ENCODE results near the gene FHAD1.
"Not testable (repeated sequence)": the region's sequence is repeated elsewhere in the genome, so short reads cannot be mapped to it uniquely, and the experiment has no call there.

The FHAD1 gene

DNA sequence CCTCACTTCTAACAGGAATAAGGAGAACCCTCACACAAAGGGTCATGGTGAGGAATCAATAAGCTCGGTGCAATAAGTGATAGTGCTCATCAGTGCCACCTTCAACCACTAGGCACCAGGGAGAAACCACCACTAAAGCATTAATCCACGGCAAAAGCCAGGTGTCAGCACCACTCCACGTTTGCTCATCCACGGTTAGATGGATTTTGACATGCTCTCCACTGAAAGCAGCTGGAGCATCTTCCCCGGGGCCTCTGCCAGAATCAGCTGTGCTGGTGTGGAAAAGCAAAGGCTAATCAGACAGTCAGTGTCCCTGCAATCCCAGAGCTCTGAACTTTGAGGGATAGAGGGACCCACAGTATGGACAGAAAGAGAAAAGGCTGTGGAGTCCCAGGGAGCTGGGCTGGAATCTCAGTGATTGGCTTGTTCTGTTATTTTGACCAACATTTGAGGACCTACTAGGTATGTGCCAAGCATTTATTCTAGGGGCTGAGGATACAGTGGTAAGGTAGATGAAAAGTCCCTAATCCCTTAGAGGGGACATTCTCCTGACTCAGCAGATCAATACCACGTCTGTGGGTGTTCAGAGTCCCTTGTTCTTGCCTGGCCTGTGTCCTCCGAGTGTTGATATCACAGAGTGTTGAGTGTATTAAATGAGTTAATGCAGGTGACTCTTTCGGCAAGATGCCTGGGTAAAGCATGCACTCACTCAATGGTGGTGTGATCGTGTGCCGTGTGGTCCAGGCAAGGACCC, 41.3 kb downstream of the FHAD1 start:
- no peak overlapping the region for H3K27ac ChIP-seq (ENCODE audit: low read length)
- no peaks in the 10 kb centered on the region for H3K9me3 ChIP-seq (ENCODE audit: control insufficient read depth, insufficient read depth, low read length)
- no peak overlapping the region for H3K4me3 ChIP-seq (ENCODE audit: low read length)
- no peaks in the 10 kb centered on the region for H3K36me3 ChIP-seq (ENCODE audit: control insufficient read depth, insufficient read depth, low read length)
- no peaks in the 10 kb centered on the region for H3K27me3 ChIP-seq (ENCODE audit: control insufficient read depth, insufficient read depth, low read length)
- no peak for DNase-seq (ENCODE audit: low read depth, low spot score)
- no peaks in the 10 kb centered on the region for H3K4me1 ChIP-seq (ENCODE audit: control insufficient read depth, insufficient read depth, low read length)
- WGBS (ENCODE audit: insufficient coverage, insufficient read length): no CpG with 5 or more reads among the region's 10 CpGs

DNA sequence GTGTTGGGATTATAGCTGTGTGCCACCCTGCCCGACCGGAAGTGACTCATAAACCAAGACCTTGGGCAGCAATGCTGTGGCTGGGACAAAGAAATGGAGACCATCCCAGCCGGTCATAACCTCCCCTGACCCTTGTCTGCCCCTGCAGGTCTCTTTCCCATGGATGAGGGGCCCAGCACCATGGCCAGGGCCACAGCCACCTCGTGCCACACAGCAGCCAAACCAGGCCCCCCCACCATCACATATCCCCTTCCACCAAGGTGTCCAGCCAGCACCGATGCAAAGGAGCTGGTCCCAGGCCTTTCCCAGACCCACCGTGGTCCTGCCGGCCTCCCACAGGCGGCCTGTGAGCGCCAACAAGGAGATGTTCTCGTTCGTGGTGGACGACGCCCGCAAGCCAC, 42.2 kb downstream of the FHAD1 start:
- Histone ChIP-seq H3K9me3 (ENCODE audit: control insufficient read depth, insufficient read depth, low read length) (no peaks in the 10 kb centered on the region), H3K4me3 (ENCODE audit: low read length) (no peak overlapping the region)
- WGBS (ENCODE audit: insufficient coverage, insufficient read length): no CpG with 5 or more reads among the region's 14 CpGs

GRCh38 chr1:15290382-15290781, 43.4 kb downstream of the FHAD1 start:
- DNase-seq (ENCODE audit: low read depth, low spot score): no peak
- H3K9me3 ChIP-seq (ENCODE audit: control insufficient read depth, insufficient read depth, low read length): no peaks in the 10 kb centered on the region
- no peaks in the 10 kb centered on the region for H3K36me3 ChIP-seq (ENCODE audit: control insufficient read depth, insufficient read depth, low read length)
- no peak overlapping the region for H3K4me3 ChIP-seq (ENCODE audit: low read length)
- no peaks in the 10 kb centered on the region for H3K4me1 ChIP-seq (ENCODE audit: control insufficient read depth, insufficient read depth, low read length)
- WGBS (ENCODE audit: insufficient coverage, insufficient read length): no CpG with 5 or more reads among the region's 9 CpGs
- H3K27ac ChIP-seq (ENCODE audit: low read length): no peak overlapping the region
- H3K27me3 ChIP-seq (ENCODE audit: control insufficient read depth, insufficient read depth, low read length): no peaks in the 10 kb centered on the region

More for the DNA sequence above, 42.2 kb downstream of the FHAD1 start:
- no peak for DNase-seq (ENCODE audit: low read depth, low spot score)
- Histone ChIP-seq H3K27ac (ENCODE audit: low read length) (no peak overlapping the region), H3K36me3 (ENCODE audit: control insufficient read depth, insufficient read depth, low read length) (no peaks in the 10 kb centered on the region), H3K4me1 (ENCODE audit: control insufficient read depth, insufficient read depth, low read length) (no peaks in the 10 kb centered on the region), H3K27me3 (ENCODE audit: control insufficient read depth, insufficient read depth, low read length) (no peaks in the 10 kb centered on the region)

DNA sequence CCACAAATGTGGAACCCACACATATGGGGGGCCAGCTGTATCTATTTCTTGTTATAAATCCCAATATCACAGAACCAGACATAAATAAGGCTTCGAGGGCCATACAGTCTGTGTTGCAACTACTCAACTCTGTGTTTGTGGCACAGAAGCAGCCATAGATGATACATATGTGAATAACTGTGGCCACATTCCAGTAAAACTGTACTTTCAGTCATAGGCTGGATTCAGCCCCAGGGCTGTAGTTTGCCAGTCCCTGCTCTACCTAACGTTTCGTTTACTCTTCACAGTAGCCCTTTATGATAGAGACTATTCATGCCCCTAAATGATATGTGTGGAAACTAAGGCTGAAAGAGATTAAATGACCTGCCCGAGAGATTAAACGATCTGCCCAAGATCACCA, 48.7 kb downstream of the FHAD1 start:
- Histone ChIP-seq H3K4me3 (ENCODE audit: low read length) (no peak overlapping the region), H3K27me3 (ENCODE audit: control insufficient read depth, insufficient read depth, low read length) (no peaks in the 10 kb centered on the region), H3K36me3 (ENCODE audit: control insufficient read depth, insufficient read depth, low read length) (no peaks in the 10 kb centered on the region), H3K4me1 (ENCODE audit: control insufficient read depth, insufficient read depth, low read length) (no peaks in the 10 kb centered on the region), H3K27ac (ENCODE audit: low read length) (no peak overlapping the region), H3K9me3 (ENCODE audit: control insufficient read depth, insufficient read depth, low read length) (no peaks in the 10 kb centered on the region)
- WGBS (ENCODE audit: insufficient coverage, insufficient read length): no CpG with 5 or more reads among the region's 5 CpGs
- no peak for DNase-seq (ENCODE audit: low read depth, low spot score)

DNA sequence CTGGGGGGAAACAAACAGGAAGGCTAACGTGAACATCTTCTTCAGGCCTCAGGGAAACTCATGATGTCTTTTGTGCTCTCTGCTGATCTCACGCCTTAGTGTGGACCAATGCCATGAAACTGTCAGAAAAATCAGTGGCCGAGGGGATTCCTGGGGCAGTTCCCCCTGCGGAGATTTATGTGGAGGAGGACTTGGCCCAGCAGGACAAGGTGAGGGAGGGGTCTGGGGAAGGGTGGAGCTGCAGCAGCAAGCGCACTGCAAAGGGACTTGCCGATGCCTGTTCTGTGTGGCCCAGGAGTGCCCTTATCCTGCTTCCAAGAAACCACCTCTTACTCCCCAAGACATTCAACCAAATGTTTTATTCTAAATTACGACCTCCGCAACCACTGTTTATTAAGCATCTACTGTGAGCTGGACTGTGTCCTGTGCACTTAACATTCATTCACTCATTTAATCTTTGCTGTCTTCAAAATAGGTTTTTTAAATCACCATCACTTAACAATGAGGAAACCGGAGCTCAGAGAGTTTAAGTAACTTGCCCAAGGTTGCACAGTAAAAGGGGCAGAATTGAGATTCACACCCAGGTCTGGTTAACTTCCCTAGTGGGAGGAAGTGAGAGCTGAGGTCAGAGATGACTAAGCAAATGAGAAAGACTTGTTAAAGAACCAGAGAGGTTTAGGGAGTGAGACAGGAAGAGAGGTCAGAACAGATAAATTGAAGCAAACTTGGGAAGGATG, 49.7 kb downstream of the FHAD1 start:
- Histone ChIP-seq H3K27ac (ENCODE audit: low read length) (no peak overlapping the region), H3K27me3 (ENCODE audit: control insufficient read depth, insufficient read depth, low read length) (no peaks in the 10 kb centered on the region), H3K4me1 (ENCODE audit: control insufficient read depth, insufficient read depth, low read length) (no peaks in the 10 kb centered on the region), H3K9me3 (ENCODE audit: control insufficient read depth, insufficient read depth, low read length) (no peaks in the 10 kb centered on the region), H3K4me3 (ENCODE audit: low read length) (no peak overlapping the region), H3K36me3 (ENCODE audit: control insufficient read depth, insufficient read depth, low read length) (no peaks in the 10 kb centered on the region)
- WGBS (ENCODE audit: insufficient coverage, insufficient read length): no CpG with 5 or more reads among the region's 9 CpGs
- DNase-seq (ENCODE audit: low read depth, low spot score): no peak

DNA sequence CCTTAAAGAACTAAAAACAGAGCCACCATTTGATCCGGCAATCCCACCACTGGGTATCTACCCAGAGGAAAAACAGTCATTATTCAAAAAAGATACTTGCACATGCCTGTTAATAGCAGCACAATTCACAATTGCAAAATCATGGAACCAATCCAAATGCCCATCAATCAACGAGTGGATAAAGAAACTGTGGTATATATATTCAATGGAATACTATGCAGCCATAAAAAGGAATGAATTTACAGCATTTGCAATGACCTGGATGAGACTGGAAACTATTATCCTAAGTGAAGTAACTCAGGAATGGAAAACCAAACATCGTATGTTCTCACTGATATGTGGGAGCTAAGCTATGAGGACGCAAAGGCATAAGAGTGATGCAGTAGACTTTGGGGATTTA, 51.0 kb downstream of the FHAD1 start:
- not testable (repeated sequence) for H3K4me1 ChIP-seq (ENCODE audit: control insufficient read depth, insufficient read depth, low read length); H3K27ac ChIP-seq (ENCODE audit: low read length); H3K27me3 ChIP-seq (ENCODE audit: control insufficient read depth, insufficient read depth, low read length); DNase-seq (ENCODE audit: low read depth, low spot score); H3K36me3 ChIP-seq (ENCODE audit: control insufficient read depth, insufficient read depth, low read length); H3K4me3 ChIP-seq (ENCODE audit: low read length); H3K9me3 ChIP-seq (ENCODE audit: control insufficient read depth, insufficient read depth, low read length)
- no CpG with 5 or more reads among the region's 4 CpGs for WGBS (ENCODE audit: insufficient coverage, insufficient read length)

- Histone ChIP-seq H3K9me3 (ENCODE audit: control insufficient read depth, insufficient read depth, low read length) (no peaks in the 10 kb centered on the region), H3K4me1 (ENCODE audit: control insufficient read depth, insufficient read depth, low read length) (no peaks in the 10 kb centered on the region), H3K36me3 (ENCODE audit: control insufficient read depth, insufficient read depth, low read length) (no peaks in the 10 kb centered on the region), H3K4me3 (ENCODE audit: low read length) (no peak overlapping the region), H3K27ac (ENCODE audit: low read length) (no peak overlapping the region), H3K27me3 (ENCODE audit: control insufficient read depth, insufficient read depth, low read length) (no peaks in the 10 kb centered on the region)
- DNase-seq (ENCODE audit: low read depth, low spot score): no peak
- WGBS (ENCODE audit: insufficient coverage, insufficient read length): no CpG with 5 or more reads among the region's 1 CpG
Measured at GRCh38 chr1:15299179-15299578, 52.2 kb downstream of the FHAD1 start.

GRCh38 chr1:15299806-15300205, 52.8 kb downstream of the FHAD1 start:
- no CpG with 5 or more reads among the region's 4 CpGs for WGBS (ENCODE audit: insufficient coverage, insufficient read length)
- no peaks in the 10 kb centered on the region for H3K27me3 ChIP-seq (ENCODE audit: control insufficient read depth, insufficient read depth, low read length)
- H3K4me1 ChIP-seq (ENCODE audit: control insufficient read depth, insufficient read depth, low read length): no peaks in the 10 kb centered on the region
- no peaks in the 10 kb centered on the region for H3K36me3 ChIP-seq (ENCODE audit: control insufficient read depth, insufficient read depth, low read length)
- H3K9me3 ChIP-seq (ENCODE audit: control insufficient read depth, insufficient read depth, low read length): no peaks in the 10 kb centered on the region
- no peak for DNase-seq (ENCODE audit: low read depth, low spot score)
- H3K4me3 ChIP-seq (ENCODE audit: low read length): no peak overlapping the region
- no peak overlapping the region for H3K27ac ChIP-seq (ENCODE audit: low read length)

- DNase-seq (ENCODE audit: low read depth, low spot score): no peak
- no CpG with 5 or more reads among the region's 6 CpGs for WGBS (ENCODE audit: insufficient coverage, insufficient read length)
- Histone ChIP-seq H3K27me3 (ENCODE audit: control insufficient read depth, insufficient read depth, low read length) (no peaks in the 10 kb centered on the region), H3K9me3 (ENCODE audit: control insufficient read depth, insufficient read depth, low read length) (no peaks in the 10 kb centered on the region), H3K4me1 (ENCODE audit: control insufficient read depth, insufficient read depth, low read length) (no peaks in the 10 kb centered on the region), H3K27ac (ENCODE audit: low read length) (no peak overlapping the region), H3K4me3 (ENCODE audit: low read length) (no peak overlapping the region), H3K36me3 (ENCODE audit: control insufficient read depth, insufficient read depth, low read length) (no peaks in the 10 kb centered on the region)
Measured at GRCh38 chr1:15303935-15304334, 56.9 kb downstream of the FHAD1 start.

GRCh38 chr1:15304708-15305467, 57.9 kb downstream of the FHAD1 start:
- H3K36me3 ChIP-seq (ENCODE audit: control insufficient read depth, insufficient read depth, low read length): no peaks in the 10 kb centered on the region
- peak; percentile 63 for DNase-seq (ENCODE audit: low read depth, low spot score)
- H3K27ac ChIP-seq (ENCODE audit: low read length): no peak overlapping the region
- no CpG with 5 or more reads among the region's 15 CpGs for WGBS (ENCODE audit: insufficient coverage, insufficient read length)
- H3K27me3 ChIP-seq (ENCODE audit: control insufficient read depth, insufficient read depth, low read length): no peaks in the 10 kb centered on the region
- H3K9me3 ChIP-seq (ENCODE audit: control insufficient read depth, insufficient read depth, low read length): no peaks in the 10 kb centered on the region
- no peaks in the 10 kb centered on the region for H3K4me1 ChIP-seq (ENCODE audit: control insufficient read depth, insufficient read depth, low read length)
- no peak overlapping the region for H3K4me3 ChIP-seq (ENCODE audit: low read length)

Measured in iPS DF 6.9 (cell line).